ENCODE results near the gene LRIT1.

LRIT1 gene

DNA sequence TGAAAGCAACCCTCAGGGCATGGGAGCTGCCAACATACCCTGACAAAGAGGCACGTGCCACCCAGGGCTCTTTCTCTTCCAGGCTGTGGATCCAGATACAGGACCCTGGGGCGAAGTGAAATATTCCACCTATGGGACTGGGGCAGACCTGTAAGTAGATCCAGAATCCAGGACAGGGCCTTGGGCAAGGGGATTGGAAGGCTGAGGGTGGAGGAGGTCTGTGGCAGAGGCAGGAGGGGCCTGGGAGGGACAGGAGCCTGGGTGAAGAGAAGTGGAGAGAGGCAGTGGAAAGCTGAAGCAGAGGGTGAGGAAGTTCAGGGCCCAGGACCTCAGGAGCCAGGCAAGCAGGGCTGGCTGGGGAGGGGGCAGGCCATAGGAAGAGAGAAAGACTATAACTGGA lies 29.8 kb downstream of the LRIT1 start:
- no peak for DNase-seq

DNA sequence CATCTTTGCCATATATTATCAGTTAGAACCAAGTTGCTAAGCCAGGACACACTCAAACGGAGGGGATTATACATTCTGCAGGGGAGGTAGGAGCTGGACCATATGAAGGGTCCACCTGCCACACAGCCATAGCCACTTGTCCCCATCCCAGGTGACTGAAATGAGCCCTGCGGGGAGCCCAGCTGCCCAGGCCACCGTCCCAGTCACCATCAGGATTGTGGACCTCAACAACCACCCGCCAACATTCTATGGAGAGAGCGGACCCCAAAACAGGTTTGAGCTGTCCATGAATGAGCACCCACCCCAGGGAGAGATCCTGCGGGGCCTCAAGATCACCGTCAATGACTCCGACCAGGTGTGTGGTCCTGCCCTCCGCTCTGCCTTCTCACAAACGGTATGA lies 33.3 kb downstream of the LRIT1 start:
- DNase-seq = peak; percentile 45

DNA sequence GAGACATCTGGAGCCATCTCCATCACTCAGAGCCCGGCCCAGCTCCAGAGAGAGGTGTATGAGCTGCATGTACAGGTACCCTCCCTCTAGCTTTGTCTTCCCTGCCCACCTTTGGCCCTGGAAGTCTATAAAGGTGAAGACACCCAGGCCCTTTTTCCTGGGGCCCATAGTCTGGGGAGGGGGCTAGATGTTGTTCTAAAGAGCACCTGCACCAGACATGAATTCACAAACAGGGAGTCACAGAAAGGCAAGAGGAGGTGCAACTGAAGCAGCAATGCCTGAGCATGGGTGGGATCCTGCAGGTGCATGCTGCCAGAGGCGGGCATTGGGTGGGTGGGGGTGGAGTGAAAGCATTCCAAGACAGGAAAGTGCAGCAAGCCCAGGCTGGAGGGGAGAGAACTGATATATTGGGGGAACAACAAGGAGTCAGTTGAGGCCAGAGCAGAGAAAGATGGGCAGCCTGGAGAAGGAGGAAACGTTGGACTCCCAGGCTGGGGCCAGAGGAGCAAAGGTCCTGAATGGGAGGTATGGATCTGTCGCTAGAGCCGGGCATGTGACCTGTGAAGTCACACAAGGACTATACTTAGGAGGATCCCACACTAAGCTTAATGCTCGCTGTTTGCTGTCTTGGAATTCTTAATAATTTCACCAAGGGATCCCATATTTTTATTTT lies 35.4 kb downstream of the LRIT1 start:
- DNase-seq = no peak

DNA sequence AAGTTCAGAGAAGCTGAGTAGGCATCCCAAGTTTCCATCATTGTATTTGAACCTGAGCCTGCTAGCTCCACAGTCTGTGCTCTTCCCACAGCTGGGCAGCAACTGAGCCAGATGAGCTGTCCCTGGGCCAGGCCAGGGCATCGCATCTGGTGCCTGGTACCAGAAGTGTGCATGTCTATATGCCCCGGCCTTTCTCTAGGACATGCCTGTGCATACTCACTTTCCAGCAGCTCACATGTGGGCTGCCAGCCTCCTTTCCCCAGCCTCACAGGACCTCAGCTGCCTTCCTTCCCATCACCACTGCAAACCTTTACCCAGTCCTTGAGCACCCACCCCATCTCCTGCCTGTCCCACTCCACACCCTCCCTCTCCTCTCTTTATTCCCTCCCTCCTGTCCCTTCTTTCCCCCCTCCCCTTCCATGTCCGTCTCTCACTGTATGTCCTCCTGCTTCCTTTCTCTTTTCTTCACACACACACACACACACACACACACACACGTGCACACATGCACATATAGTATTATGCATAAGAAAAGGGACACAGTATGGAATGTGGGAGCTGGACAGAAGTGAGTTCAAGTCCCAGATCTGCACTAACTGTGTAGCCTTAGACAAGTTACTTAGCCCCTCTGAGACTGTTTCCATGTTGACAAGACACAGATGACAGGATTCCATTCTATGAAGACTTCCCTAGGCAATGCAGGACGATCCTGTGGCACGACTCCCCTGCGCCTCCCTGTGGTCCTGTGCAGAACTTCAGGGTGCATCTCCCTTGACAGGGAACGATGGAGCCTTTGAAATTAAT lies 36.1 kb downstream of the LRIT1 start:
- DNase-seq = peak; percentile 79

DNA sequence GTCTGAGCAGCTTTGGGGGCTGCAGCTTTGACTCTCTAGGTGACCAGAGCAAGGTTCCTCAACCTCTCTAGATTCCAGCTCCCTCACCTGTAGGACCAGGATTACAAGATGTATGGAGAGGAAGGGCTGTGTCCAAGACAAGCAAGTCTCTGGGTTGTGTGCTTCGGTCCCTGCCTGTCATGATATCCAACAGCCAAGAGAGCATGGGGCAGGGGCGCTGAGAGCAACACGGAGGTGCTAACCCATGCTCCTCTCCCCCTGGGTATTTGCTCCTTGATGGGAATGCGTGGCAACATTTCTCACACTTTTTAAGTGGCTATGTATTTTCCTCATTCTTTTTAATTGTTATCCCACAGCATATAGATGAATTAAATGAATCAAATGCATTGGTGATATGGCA lies 36.7 kb downstream of the LRIT1 start:
- DNase-seq = peak; percentile 55

DNA sequence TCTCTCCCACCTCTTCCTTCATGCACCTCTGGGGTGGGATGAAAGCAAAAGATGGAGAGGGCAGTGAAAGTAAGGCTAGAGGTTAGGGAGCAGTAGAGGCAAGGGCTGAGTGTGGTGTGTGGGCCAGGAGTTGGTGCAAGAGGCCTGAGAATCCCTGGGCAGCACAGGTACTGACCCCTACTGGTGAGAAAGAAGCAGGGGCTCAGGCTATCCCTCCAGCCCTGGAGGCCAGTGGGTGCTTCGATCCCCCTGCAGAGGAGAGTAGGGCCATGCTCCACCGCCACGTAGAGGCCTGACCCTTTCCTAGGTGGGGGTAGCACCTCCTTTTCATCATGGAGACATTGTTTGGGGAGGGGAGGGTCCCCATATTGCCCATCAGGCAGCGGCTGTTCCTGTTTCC lies 37.2 kb downstream of the LRIT1 start:
- no peak for DNase-seq

DNA sequence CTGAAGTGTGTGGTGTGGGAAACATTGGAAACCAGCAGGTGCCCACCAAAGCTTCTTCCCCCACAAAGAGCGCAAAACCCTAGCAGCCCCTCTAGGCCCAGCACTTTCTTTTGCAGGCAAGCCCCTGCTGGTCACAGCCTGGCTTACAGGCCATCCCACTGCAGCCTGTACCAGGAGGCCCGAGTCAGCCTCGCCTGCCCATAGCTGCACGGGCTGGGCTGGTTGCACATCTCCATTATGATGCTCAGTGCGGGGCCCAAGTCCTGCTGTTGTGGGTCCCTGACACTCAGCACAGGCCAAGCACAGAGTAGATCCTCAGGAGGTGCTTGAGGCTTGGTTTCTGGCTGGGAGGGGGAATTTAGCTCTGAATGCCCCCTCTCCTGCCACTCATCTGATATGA lies 39.0 kb downstream of the LRIT1 start:
- DNase-seq = no peak

DNA sequence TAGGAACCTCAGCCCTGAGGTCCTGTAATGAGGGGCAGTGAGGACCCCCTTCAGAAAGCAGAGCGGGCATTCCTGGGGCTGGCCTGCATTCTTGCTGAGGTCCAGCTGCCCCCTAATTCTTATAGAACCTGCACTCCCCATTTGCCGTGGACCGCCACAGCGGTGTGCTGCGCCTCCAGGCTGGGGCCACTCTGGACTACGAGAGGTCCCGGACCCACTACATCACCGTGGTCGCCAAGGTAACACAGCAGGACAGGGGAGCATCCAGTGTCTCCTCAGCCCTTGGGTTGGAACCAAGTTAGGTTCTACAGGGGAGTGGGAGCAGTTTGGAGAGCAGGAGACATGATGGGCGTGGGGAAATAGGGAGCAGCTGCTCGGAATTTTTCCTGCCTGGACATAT lies 39.7 kb downstream of the LRIT1 start:
- no peak for DNase-seq

DNA sequence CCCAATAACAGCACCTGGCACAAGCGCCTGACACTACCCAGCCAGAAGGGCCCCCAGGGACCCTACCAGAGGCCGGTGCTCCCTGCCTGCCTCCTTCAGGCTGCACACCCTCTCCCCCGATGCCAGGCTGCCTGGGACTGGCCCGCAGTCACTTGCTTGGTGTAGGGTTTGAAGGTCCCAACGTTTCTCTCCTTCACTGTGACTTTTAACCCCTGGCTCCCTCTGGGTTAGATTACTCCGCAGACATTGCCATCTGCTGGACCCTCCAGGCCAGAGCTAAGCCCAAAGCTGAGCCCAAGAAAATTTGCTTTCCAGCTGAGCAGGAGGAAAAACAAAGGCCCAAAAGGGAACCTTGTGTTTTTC lies 40.1 kb downstream of the LRIT1 start:
- no peak for DNase-seq

DNA sequence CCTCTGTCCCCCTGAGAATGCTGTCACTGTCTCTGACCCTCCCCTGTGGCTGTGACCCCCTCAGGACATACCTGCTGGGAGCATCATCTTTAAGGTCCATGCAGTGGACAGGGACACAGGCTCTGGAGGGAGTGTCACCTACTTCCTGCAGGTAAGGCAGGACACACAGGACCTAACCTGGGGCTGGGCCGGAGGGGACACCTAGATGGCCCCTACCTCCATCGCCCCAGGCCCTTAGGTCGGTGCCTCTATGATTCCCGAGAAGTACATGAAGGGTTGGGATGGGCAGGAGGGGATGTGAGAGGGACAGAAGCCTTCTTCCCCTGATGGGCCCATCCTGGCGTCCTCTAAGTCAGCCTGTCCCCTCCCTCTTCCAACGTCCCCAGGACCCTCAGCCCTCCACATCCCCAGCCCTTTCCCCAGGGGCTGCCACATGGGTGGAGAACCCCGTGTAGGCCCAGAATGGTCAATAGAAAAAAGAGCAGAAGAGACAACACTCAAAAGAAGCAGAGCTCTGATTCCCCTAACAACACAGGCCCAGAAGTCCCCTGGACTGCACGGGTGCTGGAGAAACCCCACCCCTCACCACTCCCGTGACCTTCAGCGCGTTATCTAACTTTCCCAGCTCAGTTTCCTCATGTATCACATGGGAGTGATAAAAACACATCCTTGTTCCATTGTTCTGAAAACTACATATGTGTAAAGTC lies 40.7 kb downstream of the LRIT1 start:
- no peak for DNase-seq

DNA sequence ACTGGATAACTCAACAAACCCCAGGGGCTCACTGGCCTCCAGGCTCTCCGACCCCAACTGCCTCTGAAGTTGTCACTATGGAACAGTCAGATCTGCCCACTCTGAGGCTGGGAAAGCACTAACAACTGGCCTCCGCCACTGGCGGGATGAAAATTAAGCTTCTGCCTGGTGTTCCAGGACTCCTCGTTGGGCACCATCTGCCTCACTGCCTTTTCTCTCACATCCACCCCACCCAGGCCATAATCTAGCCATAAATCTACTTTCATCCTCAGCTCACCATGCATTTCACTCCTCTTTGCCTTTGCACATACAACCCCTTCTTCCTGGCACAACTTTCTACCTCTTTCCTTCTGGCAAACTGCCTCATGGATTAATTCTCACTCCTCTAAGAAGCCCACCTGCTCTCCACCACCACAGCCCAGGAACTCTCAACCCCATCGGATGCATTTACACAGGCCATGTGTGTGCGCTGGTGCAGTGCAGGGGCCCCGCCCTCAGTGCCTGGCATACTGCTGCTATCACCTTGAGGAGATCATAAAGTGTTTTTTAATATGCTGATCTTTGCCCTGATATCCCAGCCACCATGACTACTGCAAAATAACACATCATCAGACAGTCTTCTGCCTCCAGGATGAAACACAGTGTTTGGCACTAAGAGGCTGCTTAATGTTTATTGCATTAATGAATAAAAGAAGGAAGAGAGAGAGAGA lies 43.0 kb downstream of the LRIT1 start:
- DNase-seq = no peak

DNA sequence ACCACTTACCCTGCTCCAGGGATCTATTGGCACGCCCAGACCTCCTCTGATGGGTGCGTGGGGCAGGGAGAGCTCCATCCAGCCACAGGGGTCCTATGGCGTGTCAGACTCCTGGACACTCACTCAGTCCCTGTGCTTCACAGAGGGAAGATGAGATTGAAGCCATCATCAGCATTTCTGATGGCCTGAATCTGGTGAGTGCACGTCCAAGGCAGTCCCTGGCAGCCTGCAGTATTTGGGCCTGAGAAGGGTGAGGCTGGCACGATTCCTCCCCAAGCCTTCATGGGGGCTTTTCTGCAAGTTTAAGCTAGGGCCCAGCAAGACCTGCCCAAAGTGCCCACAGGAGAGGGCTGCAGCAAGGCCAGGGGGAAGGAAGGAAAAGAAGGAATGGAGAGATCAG lies 43.7 kb downstream of the LRIT1 start:
- no peak for DNase-seq

DNA sequence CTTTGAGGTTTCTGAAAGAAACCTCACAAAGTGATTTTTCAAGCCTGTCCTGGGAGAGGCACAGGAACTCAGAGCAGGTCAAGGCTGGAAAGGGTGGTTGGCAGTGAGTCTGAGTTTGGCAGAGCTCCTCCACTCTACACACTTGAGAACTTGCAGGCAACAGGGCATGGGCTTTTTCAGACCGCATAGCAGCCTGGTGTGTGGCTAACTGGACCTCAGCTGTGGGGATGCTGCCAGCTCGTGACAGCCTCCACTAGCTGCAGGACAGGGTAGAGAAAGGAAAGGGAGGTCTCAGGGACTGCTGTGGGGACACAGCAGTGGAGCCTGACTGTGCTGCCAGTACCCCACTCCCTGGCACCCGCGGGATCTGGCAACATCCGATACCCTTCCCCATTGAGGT lies 44.4 kb downstream of the LRIT1 start:
- no peak for DNase-seq

DNA sequence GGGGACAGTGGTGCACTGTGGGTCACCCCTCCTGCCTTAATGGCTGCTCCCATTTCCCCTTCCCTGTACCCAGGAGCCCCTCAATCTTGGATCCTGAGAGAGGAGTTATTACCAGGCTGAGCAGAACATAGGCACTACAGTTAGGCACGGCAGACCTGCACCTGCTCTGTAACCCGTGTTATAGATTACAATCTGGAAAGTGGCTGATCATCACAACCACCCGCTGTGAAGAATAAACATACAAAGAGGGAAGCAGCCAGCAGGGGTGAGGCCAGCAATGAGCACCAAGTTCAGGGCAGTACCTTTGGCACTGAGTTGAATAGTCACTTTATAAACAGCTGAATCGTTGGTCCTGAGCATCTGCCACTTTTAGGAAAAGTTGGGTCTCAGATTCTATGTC lies 45.3 kb downstream of the LRIT1 start:
- no peak for DNase-seq

DNA sequence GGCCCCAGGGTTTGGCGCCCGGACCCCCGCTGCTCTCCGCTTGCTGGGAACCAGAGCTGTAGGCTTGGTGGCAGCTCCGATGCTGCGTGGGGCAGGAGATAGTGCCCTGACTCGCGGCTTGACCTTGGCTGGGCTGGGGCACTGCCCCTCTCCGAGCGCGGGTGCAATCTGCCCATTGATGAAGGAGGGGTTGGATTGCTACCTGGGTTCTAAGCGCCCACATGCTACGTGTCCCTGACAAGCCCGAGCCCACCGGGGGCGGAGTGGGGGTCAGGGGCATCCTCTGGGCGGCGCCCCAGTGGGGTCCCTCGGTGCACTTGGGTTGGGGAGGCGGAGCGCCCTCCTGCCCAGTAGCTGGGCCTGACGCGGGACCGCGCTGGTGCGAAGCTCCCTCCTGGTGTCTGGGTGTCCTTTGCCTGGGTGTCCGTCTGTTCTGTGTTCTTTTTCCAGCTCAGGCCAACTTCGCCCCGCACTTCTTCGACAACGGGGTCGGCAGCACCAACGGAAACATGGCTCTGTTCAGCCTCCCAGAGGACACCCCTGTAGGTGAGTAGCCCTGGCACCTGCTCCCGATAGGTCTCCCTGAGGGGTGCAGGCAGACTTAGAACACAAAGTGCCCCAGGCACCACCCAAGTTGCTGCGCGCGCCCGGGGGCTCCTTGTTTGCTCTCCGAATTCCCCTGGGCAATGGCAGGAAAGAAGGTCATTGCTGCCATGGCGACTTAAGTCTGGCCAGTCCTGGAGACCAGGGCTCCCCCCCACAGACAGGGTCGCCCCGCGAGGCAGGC lies 46.1 kb downstream of the LRIT1 start:
- no peak for DNase-seq

DNA sequence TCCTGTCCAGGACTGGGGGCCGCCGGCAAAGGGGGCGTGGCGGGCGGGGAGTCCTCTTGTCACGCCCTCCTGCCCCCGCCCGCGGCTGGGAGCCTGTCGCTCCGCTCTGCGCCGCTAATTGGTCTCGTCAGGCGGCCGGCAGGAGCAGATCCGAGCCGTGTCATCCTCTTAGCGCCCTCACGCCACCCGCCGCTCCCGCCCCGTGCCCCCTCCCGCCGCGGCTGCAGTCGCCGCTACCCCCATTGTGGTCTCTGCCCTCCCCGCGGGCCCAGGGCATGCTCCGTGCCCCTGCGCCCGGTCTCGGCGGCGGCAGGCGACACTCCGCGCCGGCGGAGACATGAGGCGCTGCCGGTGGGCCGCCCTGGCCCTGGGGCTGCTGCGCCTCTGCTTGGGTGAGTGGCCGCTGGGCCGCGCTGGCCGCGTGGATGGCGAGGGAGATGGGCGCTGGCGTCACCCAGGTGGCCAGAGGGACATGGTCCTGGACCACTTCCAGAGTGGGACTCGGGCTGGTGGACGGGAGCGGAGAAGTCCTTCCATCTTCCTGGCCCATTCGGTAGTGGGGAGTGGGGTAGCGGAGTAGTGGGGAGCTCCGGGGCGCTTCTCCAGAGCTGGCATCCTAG lies 46.8 kb downstream of the LRIT1 start, which contains the start of gene CDHR1:
Gene CDHR1 (plus strand): TSS at position 114 of the 620 bp plus-strand sequence. CDS start 224 bp downstream, at position 338.
- peak; percentile 74 for DNase-seq

DNA sequence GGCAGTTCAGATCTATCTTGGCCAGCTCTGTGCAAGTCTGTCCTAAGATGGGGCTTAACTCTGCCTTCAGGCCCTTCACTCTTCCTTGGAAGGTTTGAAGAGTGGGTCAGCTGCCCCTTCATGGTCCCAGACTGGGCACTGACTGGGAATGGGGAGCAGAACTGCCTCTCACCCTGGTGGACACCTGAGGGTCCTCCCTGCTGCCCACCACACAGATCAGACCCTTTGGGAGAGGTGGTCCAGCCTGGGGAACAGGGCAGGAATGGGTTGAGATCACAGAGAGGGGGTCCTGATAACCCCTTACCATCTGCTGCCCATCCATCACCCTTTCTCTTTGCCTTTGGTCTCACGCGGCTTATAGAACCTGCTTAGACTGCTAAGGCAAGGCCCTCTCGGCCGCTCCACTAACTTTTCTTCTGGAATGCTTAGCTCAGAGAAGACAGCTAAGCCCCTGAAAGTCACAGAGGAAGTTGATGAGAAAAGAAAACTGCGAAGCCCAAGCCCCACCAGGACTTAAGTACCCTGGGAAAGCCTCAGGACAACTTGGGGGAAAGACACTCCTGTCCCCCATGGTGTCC lies 47.4 kb downstream of the LRIT1 start:
- no peak for DNase-seq

DNA sequence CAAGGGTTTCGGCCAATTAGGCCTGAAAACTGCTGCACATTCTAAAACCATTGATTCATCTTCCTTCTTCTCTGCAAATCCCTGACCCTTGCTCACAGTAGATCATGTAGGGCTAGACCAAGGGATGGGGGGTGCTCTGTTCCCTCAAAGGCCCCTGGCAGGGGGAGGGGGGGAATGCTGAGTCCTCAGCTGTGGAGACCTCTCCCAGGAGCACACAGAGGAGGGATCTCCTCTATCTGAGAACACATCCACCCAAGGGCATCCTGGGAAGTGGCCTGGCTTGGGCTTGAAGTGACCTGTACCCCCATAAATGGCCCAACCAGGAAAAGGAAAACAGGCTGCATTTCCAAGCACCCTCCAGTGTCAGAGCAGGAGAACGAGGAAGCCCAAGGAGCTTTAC lies 48.0 kb downstream of the LRIT1 start:
- DNase-seq = no peak

DNA sequence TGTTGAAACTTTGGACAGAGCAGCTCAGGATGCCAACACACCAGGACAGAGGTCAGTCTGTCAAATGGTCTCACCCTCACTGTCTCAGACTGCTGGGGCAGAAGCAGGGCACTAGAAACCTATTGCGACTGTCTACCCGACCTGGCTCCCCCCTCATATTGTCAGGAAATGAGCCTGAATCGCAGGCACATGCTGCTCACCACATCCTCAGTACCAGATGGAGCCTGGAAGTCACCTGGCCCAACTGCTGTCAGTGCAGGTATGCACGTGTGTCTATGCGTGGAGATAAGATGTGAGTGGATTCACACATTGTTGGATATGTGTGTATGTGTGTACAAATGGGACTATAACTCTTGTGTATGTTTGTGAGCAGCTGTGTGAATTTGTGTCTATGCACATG lies 50.2 kb downstream of the LRIT1 start:
- DNase-seq = no peak

DNA sequence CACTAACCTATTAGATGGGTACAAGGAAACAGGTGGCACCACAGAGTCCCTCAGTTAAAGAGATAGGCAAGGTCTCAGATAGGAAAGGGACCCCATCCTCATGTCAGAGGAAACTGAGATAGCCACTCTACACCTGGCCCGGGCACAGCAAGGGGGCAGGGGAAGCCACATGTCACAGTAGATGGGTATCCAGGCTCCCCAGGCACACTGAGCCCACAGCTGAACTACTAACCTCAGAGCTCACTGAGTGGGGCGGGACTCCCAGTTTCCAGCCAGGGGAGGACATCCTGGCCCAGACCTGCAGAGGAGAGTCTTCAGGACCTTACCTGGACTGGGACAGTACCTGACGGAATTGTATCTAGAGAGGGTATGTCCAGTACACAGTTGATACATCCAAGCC lies 50.7 kb downstream of the LRIT1 start:
- no peak for DNase-seq

DNA sequence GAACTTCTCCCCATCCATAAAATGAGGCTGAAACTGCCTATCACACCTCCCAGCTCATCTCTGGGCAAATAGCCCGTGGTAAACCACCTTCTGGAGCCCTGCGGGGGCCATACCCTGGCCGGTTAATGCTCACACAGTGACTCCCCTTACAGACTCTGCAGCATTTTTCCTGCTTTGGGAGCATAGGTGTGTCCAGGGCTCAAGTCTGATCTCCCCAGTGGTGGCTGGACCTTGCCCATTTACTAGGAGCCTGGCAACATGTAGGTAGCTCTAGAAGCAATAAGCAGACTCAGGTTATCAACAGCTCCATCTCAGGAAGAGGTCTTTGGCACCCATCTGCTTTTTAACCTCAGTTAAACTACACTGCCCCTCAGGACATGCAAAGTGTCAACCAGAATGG lies 52.5 kb downstream of the LRIT1 start:
- peak; percentile 27 for DNase-seq
